ENCODE measurements around the gene SENP6. TPM values are rescaled to one million over a fixed set of nuclear protein-coding genes. Genes with fewer than 3 reads are reported as not detected.
"Not testable (repeated sequence)": the region's sequence is repeated elsewhere in the genome, so short reads cannot be mapped to it uniquely, and the experiment has no call there.

SENP6 gene
- total RNA-seq, 4 donors from 2014 or later: 154 to 255 (median 170) TPM

- H3K36me3 ChIP-seq: no peaks in the 10 kb centered on the region
- DNase-seq: no peak
- no peak for TF ChIP-seq POLR2A (IDR thresholded peaks at IDR 0.05)
- TF ChIP-seq, protein P1, sequence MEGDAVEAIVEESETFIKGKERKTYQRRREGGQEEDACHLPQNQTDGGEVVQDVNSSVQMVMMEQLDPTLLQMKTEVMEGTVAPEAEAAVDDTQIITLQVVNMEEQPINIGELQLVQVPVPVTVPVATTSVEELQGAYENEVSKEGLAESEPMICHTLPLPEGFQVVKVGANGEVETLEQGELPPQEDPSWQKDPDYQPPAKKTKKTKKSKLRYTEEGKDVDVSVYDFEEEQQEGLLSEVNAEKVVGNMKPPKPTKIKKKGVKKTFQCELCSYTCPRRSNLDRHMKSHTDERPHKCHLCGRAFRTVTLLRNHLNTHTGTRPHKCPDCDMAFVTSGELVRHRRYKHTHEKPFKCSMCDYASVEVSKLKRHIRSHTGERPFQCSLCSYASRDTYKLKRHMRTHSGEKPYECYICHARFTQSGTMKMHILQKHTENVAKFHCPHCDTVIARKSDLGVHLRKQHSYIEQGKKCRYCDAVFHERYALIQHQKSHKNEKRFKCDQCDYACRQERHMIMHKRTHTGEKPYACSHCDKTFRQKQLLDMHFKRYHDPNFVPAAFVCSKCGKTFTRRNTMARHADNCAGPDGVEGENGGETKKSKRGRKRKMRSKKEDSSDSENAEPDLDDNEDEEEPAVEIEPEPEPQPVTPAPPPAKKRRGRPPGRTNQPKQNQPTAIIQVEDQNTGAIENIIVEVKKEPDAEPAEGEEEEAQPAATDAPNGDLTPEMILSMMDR (IDR thresholded peaks at IDR 0.05): no peak
- H3K4me3 ChIP-seq (replicated peaks in 1 of 3): no peak overlapping the region
- no peaks in the 10 kb centered on the region for H3K27me3 ChIP-seq
- intact Hi-C loops (cut with DNase I): no loop called here
- no peaks in the 10 kb centered on the region for H3K9me3 ChIP-seq
- WGBS, 2 donors: 89 to 95% methylated on average over 6 of the region's 6 CpGs
- H3K27ac ChIP-seq: no peak overlapping the region
- H3K4me1 ChIP-seq: no peaks in the 10 kb centered on the region
Measured at GRCh38 chr6:75568100-75568499, 33.6 kb upstream of the SENP6 start.

DNA sequence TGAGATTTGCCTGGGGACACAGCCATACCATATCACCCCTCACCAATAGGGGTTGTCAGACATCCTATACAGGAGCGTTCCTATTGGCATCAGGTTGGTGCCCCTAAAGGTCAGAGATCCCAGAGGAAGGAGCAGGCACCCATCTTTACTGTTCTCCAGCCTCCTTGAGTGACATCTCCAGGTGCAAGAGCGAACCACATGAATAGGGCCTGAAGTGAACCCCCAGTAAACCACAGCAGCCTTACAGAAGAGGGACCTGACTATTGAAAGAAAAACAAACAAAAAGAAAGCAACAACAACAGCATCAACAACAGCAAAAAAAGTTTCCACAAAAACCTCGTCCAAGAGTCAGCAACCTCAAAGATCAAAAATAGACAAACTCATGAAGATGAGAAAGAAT, 32.7 kb upstream of the SENP6 start:
- WGBS, 2 donors: 58 to 68% methylated on average over 3 of the region's 3 CpGs
- no peaks in the 10 kb centered on the region for H3K36me3 ChIP-seq
- no peaks in the 10 kb centered on the region for H3K4me1 ChIP-seq
- no peak overlapping the region for H3K27ac ChIP-seq
- no peaks in the 10 kb centered on the region for H3K9me3 ChIP-seq
- H3K27me3 ChIP-seq: no peaks in the 10 kb centered on the region
- DNase-seq: no peak
- intact Hi-C loops (cut with DNase I): no loop called here
- TF ChIP-seq, protein P1 (IDR thresholded peaks at IDR 0.05): no peak
- H3K4me3 ChIP-seq (replicated peaks in 1 of 3): no peak overlapping the region

- H3K36me3 ChIP-seq; H3K4me3 ChIP-seq (replicated peaks in 1 of 3); H3K27ac ChIP-seq; H3K9me3 ChIP-seq; H3K27me3 ChIP-seq; H3K4me1 ChIP-seq; intact Hi-C loops (cut with DNase I); DNase-seq: not testable (repeated sequence)
- WGBS, 2 donors: 93 to 97% methylated on average over 6 of the region's 6 CpGs
Measured at GRCh38 chr6:75570671-75571070, 31.0 kb upstream of the SENP6 start.

DNA sequence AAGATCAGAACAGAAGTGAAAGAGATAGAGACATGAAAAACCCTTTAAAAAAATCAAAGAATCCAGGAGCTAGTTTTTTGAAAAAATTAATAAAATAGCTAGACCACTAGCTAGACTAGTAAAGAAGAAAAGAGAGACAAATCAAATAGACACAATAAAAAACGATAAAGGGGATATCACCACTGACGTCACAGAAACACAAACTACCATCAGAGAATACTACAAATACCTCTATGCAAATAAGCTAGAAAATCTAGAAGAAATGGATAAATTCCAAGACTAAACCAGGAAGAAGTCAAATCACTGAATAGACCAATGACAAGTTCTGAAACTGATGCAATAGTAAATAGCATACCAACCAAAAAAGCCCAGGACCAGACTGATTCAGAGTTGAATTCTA, 29.6 kb upstream of the SENP6 start:
- no peak for TF ChIP-seq POLR2A (IDR thresholded peaks at IDR 0.05)
- TF ChIP-seq, protein P1 (IDR thresholded peaks at IDR 0.05): no peak
- H3K27ac ChIP-seq: no peak overlapping the region
- no peaks in the 10 kb centered on the region for H3K4me1 ChIP-seq
- intact Hi-C loops (cut with DNase I): no loop called here
- no peaks in the 10 kb centered on the region for H3K36me3 ChIP-seq
- WGBS, 2 donors: 91 to 96% methylated on average over 2 of the region's 2 CpGs
- DNase-seq: no peak
- no peaks in the 10 kb centered on the region for H3K27me3 ChIP-seq
- H3K4me3 ChIP-seq (replicated peaks in 1 of 3): no peak overlapping the region
- no peaks in the 10 kb centered on the region for H3K9me3 ChIP-seq

- TF ChIP-seq, protein P1 (IDR thresholded peaks at IDR 0.05): no peak
- TF ChIP-seq POLR2A (IDR thresholded peaks at IDR 0.05): no peak
- Histone ChIP-seq H3K4me3 (replicated peaks in 1 of 3) (no peak overlapping the region), H3K27me3 (no peaks in the 10 kb centered on the region), H3K4me1 (no peaks in the 10 kb centered on the region), H3K36me3 (no peaks in the 10 kb centered on the region), H3K27ac (no peak overlapping the region), H3K9me3 (no peaks in the 10 kb centered on the region)
- no peak for DNase-seq
- intact Hi-C loops (cut with DNase I): no loop called here
- 86 to 90% methylated on average over 4 of the region's 4 CpGs for WGBS, 2 donors
Measured at GRCh38 chr6:75579951-75580350, 21.7 kb upstream of the SENP6 start.

- 89 to 90% methylated on average over 1 of the region's 1 CpG for WGBS, 2 donors
- DNase-seq: no peak
- H3K27me3 ChIP-seq: no peaks in the 10 kb centered on the region
- H3K27ac ChIP-seq: no peak overlapping the region
- H3K36me3 ChIP-seq: no peaks in the 10 kb centered on the region
- no peaks in the 10 kb centered on the region for H3K4me1 ChIP-seq
- H3K9me3 ChIP-seq: no peaks in the 10 kb centered on the region
- H3K4me3 ChIP-seq (replicated peaks in 1 of 3): no peak overlapping the region
- no peak for TF ChIP-seq POLR2A (IDR thresholded peaks at IDR 0.05)
- TF ChIP-seq, protein P1 (IDR thresholded peaks at IDR 0.05): no peak
- intact Hi-C loops (cut with DNase I): no loop called here
Measured at GRCh38 chr6:75581231-75581630, 20.4 kb upstream of the SENP6 start.

GRCh38 chr6:75584552-75584951, 17.1 kb upstream of the SENP6 start:
- intact Hi-C loops (cut with DNase I); H3K27me3 ChIP-seq; H3K27ac ChIP-seq; H3K4me1 ChIP-seq; H3K36me3 ChIP-seq; H3K9me3 ChIP-seq; H3K4me3 ChIP-seq (replicated peaks in 1 of 3); DNase-seq: not testable (repeated sequence)
- whole genome bisulfite sequencing, 2 donors: 69 to 94% methylated on average over 2 of the region's 2 CpGs
